Astrocyte of the cerebellum (primary cell): ENCODE data around the gene SPNS2.

Source experiments
- DNase-seq: peaks from one replicate; pipeline ENCODE4 v3.0.0-alpha.2; 2011; ENCODE audit warnings: low read depth
- H3K4me3 ChIP-seq: 2 replicates; pipeline ENCODE4 v1.5.1; 2011; ENCODE audit warnings: mild to moderate bottlenecking, low read depth, low read length, moderate library complexity
- CTCF ChIP-seq: IDR thresholded peaks from 2 replicates; pipeline ENCODE4 v1.5.1; 2012; ENCODE audit warnings: low read length, low read depth, moderate library complexity, mild to moderate bottlenecking; ENCODE audit errors: missing control alignments
- in situ Hi-C: cut with HindIII; loops from 2 replicates; pipeline ENCODE4 v1.10.0; 2017; ENCODE audit warnings: low sequenced_read_pairs

SPNS2 gene

GRCh38 chr17:4503283-4504025 is 4.8 kb downstream of the SPNS2 start:
- in situ Hi-C loops, result no loop called here
- TF ChIP-seq CTCF, result no peak
- DNase-seq, result no peak
- H3K4me3 ChIP-seq, result no peak overlapping the region

GRCh38 chr17:4504188-4504587 is 5.5 kb downstream of the SPNS2 start:
- H3K4me3 ChIP-seq, result no peak overlapping the region
- TF ChIP-seq CTCF, result no peak
- no peak for DNase-seq
- in situ Hi-C loops, result no loop called here

GRCh38 chr17:4505187-4505586 is 6.5 kb downstream of the SPNS2 start:
- no peak for DNase-seq
- H3K4me3 ChIP-seq, result no peak overlapping the region
- in situ Hi-C loops, result no loop called here
- no peak for TF ChIP-seq CTCF

GRCh38 chr17:4506175-4506813 is 7.6 kb downstream of the SPNS2 start:
- no peak for DNase-seq
- in situ Hi-C loops, result no loop called here
- TF ChIP-seq CTCF, result no peak
- no peak overlapping the region for H3K4me3 ChIP-seq

- in situ Hi-C loops, result no loop called here
- no peak for DNase-seq
- no peak for TF ChIP-seq CTCF
Measured at GRCh38 chr17:4506892-4507291, 8.2 kb downstream of the SPNS2 start.

GRCh38 chr17:4507361-4508111 is 8.9 kb downstream of the SPNS2 start:
- in situ Hi-C loops, result no loop called here
- H3K4me3 ChIP-seq, result no peak overlapping the region
- no peak for DNase-seq
- TF ChIP-seq CTCF, result no peak

More at GRCh38 chr17:4506892-4507291, 8.2 kb downstream of the SPNS2 start:
- H3K4me3 ChIP-seq, result no peak overlapping the region
